NT2/D1 (cell line): Measurements from ENCODE around the gene PRRG4.

Source experiments
- YY1 ChIP-seq: IDR thresholded peaks from 2 replicates; pipeline ENCODE4 v1.6.1; 2011; ENCODE audit not compliant: insufficient read length, insufficient read depth
- ZNF274 ChIP-seq: IDR thresholded peaks from 2 replicates; pipeline ENCODE4 v1.6.1; 2011; ENCODE audit warnings: mild to moderate bottlenecking, low read depth, low read length

GRCh38 chr11:32884770-32885384 lies 55.1 kb downstream of the PRRG4 start:
- no peak for TF ChIP-seq YY1
- TF ChIP-seq ZNF274, result no peak
